GM08714 (cell line): ENCODE measurements around the gene ELN.
A peak's percentile ranks its signal among the peaks of the same experiment; 100 is the strongest.

ENCODE experiments used
- H3K4me3 ChIP-seq: fragments of 200-500 bp; sonication (Bioruptor generic); 2 replicates; pipeline ENCODE4 v1.5.1; 2014; ENCODE audit warnings: mild to moderate bottlenecking, low read length, inconsistent platforms
- ZNF274 ChIP-seq: IDR thresholded peaks from 2 replicates; pipeline ENCODE4 v1.6.1; 2012; ENCODE audit warnings: mild to moderate bottlenecking, low read depth, low read length

ELN gene

DNA sequence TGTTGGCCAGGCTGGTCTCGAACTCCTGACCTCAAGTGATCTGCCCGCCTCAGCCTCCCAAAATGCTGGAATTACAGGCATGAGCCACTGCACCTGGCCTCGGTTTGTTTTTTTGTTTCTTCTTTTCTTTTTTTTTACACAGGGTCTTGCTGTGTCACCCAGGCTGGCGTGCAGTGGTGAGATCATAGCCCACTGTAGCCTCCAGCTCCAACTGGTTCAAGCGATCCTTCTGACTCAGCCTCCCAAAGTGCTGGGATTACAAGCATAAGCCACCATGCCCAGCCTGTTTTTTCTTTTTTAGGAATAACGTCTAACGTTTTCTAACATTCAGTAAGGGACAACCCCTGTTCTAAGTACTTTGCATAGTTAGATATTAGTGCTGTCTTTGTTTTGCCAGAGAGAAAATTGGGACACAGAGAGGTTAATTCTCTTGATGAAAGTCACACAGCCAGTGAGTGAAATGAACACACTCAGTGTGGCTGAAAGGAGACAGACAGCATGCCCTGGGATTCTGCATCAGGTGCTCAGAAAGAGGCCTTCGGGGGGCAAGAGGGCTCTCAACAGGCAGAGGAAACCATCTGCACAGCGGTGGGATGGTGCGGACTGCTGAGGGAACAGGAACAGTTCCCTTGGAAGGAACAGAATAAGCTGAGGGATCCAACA is 59.9 kb downstream of the ELN start:
- TF ChIP-seq ZNF274: no peak
- no peak overlapping the region for H3K4me3 ChIP-seq

GRCh38 chr7:74092321-74092963 is 64.5 kb downstream of the ELN start:
- peak overlapping the region; percentile 59; the same call in 1 of the 2 replicates for H3K4me3 ChIP-seq
- no peak for TF ChIP-seq ZNF274

- no peak for TF ChIP-seq ZNF274
- H3K4me3 ChIP-seq: peak overlapping the region; percentile 59; the same call in 1 of the 2 replicates
Observed at GRCh38 chr7:74092964-74093471, 65.0 kb downstream of the ELN start.

- TF ChIP-seq ZNF274: no peak
- peak overlapping the region; percentile 59; the same call in 1 of the 2 replicates for H3K4me3 ChIP-seq
Observed at GRCh38 chr7:74093671-74094223, 65.8 kb downstream of the ELN start.

- no peak for TF ChIP-seq ZNF274
- peak overlapping the region; percentile 59; the same call in 1 of the 2 replicates for H3K4me3 ChIP-seq
Observed at GRCh38 chr7:74094224-74095101, 66.5 kb downstream of the ELN start.

DNA sequence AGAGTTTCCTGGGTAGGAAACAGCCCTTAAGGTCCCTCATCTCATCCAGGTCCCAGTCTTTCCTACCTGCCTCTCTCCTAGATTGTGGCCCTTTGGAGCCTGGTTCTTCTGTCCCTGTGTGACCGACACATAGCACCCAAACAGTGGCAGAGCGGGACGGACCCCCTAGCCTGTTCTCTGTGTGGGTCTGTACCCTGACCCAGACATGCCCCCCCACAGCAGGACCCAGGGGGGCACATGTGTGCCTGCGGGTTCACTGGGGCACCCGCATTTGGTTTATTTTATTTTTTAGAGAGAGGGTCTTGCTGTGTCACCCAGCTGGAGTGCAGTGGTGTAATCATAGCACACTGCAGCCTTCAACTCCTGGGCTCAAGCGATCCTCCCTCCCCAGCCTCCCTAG is 67.2 kb downstream of the ELN start:
- H3K4me3 ChIP-seq: peak overlapping the region; percentile 59; the same call in 1 of the 2 replicates
- TF ChIP-seq ZNF274: no peak

GRCh38 chr7:74097937-74098614 is 70.1 kb downstream of the ELN start:
- no peak overlapping the region for H3K4me3 ChIP-seq
- TF ChIP-seq ZNF274: no peak

DNA sequence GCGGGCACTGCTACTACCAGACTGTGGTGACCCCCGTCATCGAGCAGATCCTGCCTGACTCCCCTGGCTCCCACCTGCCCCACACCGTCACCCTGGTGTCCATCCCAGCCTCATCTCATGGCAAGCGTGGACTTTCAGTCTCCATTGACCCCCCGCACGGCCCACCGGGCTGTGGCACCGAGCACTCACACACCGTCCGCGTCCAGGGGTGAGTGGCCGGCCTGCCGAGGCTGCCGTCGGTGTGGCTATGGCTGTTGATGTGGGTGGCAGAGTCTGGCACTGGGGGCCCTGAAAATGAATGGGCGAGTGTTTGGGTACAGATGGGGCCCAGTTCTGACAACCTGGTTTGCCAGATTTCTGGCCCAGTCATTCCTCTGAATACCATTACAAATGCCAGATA is 71.1 kb downstream of the ELN start:
- no peak overlapping the region for H3K4me3 ChIP-seq
- no peak for TF ChIP-seq ZNF274

DNA sequence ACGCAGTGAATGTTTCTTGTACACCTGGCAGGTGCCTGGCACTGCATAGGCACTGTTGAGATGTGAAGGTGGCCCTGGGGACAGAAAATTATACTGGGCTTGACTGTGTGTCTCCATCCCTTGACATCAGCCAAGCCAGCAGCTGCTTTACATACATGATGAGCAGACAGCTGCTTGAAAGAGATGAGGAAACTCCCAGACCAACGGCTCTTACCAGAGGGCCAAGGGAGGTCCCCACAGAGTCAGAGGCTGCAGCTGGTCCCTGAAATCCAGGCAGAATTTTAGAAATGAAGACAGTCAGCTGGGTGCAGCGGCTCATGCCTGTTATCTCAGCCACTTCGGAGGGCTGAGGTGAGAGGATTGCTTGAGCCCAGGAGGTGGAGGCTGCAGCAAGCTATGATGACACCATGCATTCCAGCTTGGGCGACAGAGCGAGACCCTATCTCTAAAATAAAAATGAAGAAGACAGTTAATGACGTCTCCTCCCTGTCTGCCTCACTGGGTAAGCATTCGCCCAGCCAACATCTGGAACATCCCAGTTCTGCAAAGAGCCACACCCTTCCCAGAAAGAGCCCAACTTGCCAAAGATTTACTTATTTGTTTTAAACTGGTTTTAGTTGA is 73.2 kb downstream of the ELN start:
- no peak for TF ChIP-seq ZNF274
- no peak overlapping the region; the same call in 1 of the 2 replicates for H3K4me3 ChIP-seq

- TF ChIP-seq ZNF274: no peak
- no peak overlapping the region for H3K4me3 ChIP-seq
Observed at GRCh38 chr7:74103219-74103772, 75.3 kb downstream of the ELN start.

GRCh38 chr7:74104702-74105101 is 76.7 kb downstream of the ELN start:
- H3K4me3 ChIP-seq: no peak overlapping the region
- no peak for TF ChIP-seq ZNF274

GRCh38 chr7:74105992-74106391 is 78.0 kb downstream of the ELN start:
- no peak overlapping the region for H3K4me3 ChIP-seq
- no peak for TF ChIP-seq ZNF274

DNA sequence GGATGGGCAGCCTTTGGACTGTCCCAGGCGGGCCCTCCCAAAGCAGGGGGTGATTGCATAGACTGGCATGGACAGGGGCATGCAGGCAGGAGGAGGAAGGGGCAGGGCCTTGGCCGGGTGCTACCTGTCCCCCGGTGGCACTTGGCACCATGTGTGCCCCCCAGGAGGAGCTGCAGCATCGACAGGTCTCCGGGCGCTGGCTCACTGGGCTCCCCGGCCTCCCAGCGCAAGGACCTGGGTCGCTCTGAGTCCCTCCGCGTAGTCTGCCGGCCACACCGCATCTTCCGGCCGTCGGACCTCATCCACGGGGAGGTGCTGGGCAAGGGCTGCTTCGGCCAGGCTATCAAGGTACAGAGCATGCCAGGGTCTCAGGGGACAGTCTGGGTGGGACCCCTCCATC is 78.9 kb downstream of the ELN start:
- no peak for TF ChIP-seq ZNF274

More for the DNA sequence above, 78.9 kb downstream of the ELN start:
- no peak overlapping the region for H3K4me3 ChIP-seq
